NCI-H2196 treated with DMSO at 0.1 percent for 48 hours (cell line): Measurements from ENCODE around the gene EGFL8.
A peak's percentile ranks its signal among the peaks of the same experiment; 100 is the strongest.

Source experiments
- DNase-seq: peaks from one replicate; lab custom pipeline; 2025; ENCODE audit not compliant: unreplicated experiment; lab: John Stamatoyannopoulos, UW

The EGFL8 gene

DNA sequence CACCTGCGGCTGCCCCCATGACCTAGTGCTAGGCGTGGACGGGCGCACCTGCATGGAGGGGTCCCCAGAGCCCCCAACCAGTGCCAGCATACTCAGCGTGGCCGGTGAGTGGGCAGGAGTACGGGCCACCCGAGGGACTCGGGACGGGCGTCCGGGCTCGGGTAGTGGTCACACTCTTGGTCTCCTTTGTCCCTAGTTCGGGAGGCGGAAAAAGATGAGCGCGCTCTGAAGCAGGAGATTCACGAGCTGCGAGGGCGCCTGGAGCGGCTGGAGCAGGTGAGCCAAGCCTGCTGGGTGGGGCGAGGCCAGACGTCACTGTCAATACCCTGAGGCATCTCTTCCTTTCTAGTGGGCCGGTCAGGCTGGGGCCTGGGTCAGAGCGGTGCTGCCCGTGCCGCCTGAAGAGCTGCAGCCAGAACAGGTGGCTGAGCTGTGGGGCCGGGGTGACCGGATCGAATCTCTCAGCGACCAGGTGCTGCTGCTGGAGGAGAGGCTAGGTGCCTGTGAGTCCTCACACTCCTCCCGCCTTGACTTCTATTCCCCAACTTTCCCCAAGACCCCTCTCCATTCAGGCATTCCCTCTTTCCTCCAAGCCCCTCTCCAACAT is 2.9 kb downstream of the EGFL8 start:
- no peak for DNase-seq

DNA sequence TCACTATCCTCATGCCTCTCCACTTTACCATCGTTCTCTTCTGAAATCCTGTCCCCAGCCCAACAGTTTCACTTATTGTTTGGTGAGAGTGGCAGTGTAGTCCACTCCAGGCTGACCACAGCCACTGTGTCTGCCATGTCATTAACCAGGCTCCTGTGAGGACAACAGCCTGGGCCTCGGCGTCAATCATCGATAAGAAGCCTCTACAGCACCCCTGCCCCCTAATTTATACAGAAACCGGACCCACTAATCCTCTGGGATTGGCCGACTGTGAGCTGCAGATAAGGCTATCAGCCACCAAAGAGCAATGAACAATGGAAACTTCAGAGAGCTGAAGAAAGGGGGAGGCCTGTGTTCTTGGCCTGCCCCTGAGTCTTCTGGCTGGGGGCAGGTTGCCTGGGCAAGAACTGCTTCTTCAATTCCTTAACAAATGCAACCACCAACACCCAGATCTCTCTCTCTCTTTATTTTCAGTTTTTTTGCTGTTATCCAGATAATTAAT is 3.4 kb downstream of the EGFL8 start:
- DNase-seq: no peak

DNA sequence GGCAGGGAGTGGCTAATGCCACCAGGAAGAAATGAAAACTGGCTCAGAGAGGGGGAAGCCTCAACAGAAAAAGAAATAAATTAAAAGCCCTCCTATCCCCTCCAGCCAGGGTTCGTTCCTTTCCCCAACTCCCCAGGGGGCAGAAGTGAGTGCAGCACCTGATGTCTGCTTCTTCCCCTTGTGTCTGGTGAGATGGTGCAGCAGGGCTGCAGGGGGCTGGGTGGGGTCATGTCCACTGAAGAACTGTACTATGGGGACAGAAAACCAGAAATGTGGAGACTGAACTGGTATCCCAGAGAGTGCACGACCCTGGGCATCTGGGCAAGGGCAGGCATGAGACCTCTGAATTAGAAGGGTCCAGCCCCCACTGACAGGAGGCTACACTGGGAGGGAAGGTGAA is 4.0 kb downstream of the EGFL8 start:
- DNase-seq: no peak

DNA sequence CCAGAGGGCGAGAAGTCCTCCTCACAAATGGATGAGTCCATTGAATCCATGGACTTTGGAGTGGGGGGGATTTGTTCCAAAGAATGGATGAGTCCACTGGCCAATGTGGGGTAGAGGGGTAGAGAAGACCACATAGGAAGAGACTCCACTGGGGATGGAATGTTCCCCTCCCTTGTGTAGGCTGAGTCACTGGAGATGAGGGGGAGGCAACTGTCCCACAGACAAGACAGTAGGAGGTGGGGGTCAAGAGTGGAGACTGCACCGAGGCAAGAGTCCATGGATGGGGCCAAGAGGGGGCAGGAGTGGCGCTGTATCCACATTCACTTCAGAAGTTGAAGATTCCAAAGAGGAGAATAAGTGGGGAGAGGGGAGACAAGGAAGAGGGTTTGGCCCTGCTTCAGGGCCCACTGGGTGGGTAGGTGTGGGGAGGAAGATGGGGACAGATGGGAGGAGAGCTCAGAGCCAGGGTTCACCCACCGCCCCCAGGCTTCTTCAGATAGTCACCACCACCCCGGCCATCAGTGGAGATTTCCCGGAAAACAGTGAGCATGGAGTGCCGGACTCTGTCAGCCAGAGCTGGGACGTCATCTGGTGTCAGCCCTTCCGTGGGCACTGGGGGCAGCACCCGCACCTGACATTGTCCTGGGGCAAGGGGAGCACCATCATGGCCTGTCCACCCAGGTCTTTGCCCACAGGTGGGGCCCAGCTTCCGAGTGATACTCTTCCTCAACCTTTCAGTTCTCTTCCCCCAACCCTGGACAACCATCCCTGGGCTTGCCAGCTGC is 4.6 kb downstream of the EGFL8 start:
- DNase-seq: no peak

DNA sequence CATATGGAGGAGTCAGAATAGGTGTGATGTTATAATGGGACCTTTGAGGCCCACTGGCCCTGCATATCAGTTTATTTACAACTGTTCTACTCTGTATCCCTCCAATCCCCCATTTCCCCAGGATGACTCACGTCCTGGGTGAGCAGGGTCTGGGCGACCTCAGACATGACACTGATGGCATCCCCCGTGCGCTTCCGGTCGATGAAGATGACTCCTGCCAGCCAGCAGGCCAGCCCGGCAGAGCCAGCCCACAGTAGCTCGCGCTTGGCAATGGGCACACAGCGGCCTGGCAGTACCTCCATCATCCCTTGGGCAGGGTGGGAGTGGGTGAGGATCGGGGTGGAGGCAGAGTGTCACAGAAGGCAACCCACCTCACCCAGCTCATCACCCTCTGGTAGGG is 5.9 kb downstream of the EGFL8 start:
- no peak for DNase-seq

DNA sequence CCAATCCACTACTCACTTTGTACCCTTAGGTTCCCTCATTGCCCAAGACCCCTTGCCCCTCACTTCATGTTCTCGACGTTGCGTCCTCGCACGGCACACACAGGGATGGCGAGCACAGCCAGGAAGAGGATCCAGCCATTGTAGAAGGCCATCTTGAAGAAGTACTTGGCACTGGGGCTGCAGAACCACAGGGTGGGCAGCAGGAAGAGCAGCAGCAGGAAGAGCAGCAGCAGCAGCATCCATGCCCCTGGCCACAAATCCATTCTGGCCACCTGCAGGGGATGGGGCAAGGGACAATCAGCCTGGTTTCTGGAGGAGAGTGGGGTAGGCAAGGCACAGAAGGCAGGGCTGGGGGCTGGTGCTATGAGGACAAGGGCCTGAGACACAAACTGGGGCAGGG is 6.8 kb downstream of the EGFL8 start:
- no peak for DNase-seq

DNA sequence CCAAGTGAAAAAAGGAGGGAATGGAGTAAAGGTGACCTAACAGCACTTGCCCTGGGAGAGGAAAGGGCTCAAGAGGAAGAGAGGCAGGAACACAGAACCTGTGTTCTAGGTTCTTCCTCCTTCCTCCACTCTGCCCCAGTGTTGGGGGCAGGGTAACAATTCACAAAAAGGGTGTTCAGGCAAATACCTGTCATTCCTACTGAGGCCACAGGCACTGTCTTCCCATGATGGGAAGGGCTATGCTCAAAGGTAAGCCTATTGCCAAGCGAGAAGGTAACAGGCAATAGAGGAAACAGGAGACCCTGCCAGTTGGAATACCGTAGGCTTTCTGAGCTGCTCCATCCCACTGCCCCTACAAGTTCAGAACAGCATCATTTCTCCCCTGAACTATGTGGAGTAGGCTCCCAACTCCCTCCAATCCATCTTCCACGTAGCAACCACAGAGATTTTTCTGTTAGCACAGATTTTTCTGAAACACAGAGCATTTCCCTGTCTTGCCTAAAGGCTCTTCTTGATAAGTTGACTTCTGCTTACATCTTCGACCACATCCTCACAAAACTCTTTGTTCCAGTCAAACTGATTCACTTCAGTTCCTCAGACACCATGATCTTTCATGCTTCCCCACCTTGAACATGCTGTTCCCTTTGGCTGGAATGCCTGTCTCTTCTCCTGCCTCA is 8.8 kb downstream of the EGFL8 start:
- DNase-seq: no peak

DNA sequence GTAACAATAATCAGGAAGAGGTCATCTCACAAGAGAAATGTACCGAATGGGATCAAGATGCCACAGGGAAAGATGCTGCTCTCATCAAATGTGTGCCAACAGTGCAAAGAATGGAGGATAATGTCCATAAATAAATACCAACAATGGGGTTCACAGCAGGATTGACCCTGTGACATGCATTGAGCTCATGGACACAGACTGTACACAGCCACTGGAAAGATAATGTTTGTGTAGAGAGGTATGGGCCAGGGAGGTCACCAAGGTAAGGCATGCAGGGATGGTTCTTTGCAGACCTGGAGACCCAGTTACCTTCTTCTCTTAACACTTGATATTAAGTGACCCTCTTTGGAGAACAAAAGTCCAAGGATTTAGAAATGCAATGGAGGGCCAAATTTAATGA is 10.0 kb downstream of the EGFL8 start:
- no peak for DNase-seq

DNA sequence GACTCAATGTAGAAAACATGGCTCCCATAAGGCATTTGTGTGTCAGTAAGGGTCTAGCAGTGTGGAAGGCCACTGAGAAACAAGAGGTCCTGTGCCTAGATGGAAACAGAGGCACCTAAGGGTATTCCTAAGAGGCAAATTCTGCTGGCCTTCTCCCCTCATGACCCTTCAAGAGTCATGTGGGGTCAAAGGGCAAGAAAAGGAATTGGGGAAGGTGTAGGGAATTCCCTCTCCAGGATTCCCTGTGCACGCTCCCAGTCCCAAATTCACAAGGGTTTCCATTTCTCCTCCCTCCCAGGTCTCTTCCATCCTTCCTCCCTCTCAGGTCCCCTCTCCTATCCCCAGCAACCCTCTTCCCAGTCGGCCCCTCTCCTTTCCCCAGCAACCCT is 10.9 kb downstream of the EGFL8 start:
- no peak for DNase-seq

DNA sequence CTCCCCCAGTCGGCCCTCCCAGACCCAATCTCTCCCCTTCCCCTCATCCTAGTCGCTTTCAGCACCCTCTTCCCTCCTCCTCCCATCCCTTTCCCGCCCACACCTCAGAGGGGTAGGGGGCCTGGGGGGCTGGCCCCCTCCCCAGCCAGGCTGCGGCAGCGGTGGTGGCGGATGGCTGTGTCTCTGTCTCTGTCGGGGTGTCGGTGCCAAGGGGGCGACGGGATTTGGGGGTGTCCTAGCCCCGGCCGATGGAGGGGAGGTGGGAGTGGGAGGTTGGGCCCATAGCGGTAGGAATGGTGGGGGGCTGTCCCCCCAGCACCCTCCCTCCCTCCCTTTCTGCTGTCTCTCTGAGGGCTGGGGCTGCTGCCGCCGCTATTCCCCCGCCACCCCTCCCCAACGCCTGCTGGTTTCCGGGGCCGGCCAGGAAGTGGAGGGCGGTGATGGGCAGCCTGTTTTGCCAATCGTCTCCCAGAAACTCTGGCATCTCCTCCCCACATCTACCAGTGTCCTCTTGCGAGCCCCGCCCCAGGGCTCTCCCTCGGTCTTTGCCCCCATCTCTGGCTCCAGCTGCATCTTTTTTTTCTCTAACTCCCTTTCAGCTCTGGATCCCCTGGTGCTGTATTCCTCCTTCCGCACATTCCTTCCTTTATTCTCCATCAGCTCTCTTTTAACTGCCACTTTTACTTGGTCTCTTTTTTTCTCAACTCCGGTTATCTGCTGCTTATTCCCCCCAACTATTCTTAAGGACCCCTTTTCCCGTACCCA is 11.5 kb downstream of the EGFL8 start, which contains the start of gene AGPAT1:
Gene AGPAT1, minus strand, starts transcription at position 374 of the 765 bp plus-strand sequence. CDS start 4,588 bp downstream, outside the sequence.
- peak; percentile 86 for DNase-seq

DNA sequence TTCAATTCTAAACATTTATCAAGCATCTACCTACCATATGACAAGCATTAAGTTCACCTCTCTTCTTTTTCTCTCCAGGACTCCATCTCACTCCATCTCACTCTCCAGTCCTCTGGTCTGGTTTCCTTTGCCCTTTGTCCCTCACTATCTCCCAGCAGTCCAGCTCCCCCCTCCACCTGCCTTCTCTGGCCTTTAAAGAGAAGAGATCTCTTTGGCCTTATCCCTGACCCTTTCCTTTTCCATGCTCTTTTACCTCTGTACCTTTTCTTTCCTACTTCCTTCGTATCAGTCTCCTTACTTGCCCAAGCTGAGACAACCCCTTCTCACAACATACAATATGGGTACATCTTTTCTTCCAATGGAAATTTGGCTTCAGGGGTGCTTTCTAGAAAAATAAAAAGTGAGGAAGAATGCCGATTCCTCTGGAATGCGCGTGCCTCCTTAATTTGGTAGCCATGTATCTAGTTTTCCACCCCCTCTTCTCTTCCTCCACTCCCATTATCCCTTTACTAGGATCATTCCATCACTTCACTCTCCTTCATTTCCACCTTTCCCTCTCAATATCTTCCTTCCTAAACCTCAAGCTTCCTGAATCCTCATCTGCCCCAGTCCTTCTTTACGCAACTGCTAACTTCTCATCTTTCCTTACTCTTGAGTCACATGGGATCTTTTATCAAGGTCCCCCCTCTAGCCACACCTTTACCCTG is 12.2 kb downstream of the EGFL8 start:
- DNase-seq: peak; percentile 63

DNA sequence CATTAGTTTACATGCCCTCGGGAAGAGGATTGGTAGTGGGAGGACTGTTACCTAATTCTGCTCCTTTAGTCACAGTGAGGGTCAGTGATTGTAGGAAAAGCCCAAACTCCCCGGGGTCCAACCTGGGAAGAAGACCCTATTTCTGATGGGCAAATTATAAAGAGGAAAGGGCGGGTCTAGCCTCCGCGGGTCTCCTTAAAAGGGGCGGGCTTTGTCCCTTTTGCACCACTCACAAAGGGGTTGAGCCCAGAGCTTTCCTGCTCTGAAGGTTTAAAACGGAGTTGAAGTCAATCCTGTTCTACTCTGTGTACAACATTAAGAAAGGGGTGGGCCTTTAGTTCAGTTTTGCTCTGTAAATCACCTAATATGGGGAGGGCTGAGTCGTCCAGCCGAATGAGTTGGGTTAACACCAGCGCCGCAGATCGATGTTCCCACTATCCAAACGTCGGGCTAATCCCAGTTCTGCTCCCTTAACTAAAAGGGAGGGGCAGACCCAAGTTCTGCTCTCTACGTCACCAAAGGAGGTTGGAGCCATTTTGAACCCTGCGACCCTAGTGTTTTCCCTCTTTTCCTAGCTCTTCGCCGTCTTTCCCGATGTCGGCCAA is 12.9 kb downstream of the EGFL8 start:
- DNase-seq: peak; percentile 74

DNA sequence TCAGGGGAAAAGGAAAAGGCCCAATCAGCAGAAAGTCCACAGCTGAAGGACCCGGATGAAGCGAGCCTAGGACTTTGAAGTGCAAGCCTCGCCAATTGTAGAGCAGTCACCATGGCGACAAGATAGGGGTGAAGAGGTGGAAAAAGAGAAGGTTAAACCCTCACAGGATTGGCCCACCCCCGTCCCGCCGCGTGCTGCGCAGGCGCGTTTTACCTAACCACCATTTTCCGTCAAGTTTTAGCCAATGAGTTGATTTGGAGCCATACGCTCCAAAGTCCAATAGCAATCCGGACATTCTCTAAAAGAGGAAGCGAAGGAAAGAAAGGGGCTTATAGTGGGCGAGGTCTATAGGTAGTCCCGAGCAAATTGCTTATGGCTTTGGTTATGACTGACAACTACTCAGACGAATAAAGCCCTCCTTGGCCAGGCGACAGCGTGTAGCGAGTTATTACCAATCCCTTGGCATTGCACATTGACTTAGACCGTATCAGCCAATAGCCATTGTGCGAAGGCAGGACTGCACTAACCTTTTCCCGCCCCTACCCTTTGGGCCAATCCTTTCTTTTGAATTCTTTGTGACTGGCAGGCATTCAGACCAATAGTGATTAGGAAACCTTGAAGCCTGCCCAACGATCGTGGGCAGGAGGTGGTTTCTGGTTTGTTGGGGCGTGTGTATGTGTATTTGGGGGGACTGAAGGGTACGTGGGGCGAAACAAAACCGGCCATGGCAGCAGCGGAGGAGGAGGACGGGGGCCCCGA is 13.6 kb downstream of the EGFL8 start, which contains the start of gene RNF5:
Gene RNF5, plus strand, starts transcription at position 618 of the 759 bp plus-strand sequence. Its CDS starts 107 bp downstream, at position 725.
- DNase-seq: peak; percentile 99

DNA sequence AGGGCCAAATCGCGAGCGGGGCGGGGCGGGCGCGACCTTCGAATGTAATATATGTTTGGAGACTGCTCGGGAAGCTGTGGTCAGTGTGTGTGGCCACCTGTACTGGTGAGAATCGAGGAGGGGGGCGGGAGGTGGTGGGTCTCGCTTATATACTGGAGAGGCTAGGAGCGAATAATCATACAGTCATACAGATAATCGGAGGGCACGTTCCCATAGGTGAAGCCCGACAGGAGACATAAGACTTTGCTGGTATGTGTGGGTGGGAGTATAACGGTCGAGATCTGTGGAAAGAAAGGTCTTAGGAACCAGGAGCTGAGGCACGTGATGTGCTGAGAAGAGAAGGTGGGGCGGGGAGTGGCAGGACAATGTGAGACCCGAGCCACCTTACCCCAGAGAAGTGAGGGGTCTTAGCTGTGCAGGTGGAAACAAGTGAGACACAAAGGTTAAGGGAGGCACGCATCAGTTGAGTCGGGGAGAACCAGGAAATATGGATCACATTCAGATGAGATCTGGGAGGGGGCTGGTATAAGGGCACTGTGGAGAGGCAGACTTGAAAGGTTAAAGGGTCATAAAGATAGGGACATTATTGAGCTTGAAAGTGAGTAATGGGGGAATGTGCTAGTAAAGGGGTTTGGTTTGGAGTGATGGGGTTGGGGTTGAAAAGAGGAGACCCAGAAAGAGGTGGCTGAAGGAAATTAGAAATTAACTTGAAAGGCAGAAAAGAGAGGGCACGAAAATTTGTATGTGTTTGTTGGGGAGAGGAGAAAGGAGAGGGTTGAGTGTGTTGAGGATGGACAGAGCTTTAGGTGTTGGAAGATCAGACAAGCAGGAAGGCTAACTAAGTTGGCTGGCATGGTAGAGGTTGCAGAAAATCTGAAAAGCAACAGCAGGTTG is 14.4 kb downstream of the EGFL8 start:
- no peak for DNase-seq

DNA sequence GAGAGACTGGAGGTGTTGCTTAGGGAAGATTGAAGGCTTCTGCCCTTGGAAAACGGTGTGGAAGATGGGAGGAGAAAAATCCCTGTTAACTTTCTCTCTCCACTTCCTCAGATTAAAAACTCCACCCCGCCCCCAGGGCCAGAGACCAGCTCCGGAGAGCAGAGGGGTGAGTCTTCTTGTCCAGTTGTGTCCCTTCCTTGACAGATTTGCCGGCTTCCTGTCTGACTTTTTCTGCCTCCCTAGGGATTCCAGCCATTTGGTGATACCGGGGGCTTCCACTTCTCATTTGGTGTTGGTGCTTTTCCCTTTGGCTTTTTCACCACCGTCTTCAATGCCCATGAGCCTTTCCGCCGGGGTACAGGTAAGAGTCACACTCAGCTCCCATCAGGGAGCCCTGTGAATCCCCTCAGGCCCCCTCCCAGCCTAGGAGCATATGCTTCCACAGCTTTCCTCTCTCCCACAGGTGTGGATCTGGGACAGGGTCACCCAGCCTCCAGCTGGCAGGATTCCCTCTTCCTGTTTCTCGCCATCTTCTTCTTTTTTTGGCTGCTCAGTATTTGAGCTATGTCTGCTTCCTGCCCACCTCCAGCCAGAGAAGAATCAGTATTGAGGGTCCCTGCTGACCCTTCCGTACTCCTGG is 15.5 kb downstream of the EGFL8 start:
- DNase-seq: no peak

DNA sequence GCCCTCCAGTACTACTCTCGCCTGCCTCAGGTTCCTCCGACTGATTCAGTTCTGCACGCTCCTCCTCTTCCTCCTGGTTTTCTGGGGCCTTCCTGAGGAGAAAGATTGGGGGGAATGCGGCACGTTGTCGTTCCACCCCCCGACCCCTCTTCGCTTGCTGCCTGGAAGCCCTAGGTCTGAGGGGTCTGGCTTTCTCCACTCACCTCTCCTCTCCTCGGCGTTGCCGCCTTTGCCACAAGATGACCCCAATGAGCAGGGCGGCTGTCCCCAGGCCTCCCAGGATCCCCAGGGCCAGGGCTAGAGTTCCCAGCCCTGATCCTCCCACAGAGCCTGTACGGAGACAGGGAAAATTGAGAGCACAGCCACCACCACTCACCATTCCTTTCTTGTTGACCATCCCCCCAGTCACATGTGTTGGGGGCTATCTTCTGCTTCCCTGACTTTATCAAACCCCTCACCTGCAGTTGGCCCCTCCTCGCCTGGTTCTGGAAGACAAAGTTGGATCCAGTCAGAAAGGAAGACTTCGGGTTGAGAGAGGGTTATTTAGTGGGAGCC is 16.8 kb downstream of the EGFL8 start:
- no peak for DNase-seq

DNA sequence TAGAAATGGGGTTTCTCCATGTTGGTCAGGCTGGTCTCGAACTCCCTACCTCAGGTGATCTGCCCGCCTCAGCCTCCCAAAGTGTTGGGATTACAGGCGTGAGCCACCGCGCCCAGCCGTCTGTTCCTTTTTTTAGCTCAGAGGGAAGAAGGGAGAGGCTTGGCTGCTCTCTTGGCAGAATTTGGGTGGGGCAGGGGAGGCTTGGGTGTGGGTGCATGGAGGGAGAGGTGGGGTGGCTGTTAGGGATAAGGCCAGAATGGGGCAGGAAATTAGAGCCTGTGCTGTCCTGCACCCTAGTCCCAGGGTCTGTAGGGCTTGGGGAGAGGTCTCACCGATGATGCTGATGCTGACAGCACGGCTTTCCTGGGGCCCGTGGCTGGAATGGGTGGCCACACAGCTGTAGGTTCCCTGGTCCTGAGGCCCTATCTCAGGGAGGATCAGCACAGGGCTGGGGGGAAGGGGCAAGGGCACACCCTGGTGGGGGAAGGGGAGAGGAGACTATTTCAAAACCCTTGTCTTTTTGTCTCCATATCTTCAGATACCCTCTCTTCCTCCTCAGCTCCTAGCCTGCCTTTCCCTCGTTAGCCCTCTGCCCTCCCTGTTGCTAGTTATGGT is 17.6 kb downstream of the EGFL8 start:
- DNase-seq: no peak
